ENCODE measurements around the gene GRM5.

GRM5 gene

DNA sequence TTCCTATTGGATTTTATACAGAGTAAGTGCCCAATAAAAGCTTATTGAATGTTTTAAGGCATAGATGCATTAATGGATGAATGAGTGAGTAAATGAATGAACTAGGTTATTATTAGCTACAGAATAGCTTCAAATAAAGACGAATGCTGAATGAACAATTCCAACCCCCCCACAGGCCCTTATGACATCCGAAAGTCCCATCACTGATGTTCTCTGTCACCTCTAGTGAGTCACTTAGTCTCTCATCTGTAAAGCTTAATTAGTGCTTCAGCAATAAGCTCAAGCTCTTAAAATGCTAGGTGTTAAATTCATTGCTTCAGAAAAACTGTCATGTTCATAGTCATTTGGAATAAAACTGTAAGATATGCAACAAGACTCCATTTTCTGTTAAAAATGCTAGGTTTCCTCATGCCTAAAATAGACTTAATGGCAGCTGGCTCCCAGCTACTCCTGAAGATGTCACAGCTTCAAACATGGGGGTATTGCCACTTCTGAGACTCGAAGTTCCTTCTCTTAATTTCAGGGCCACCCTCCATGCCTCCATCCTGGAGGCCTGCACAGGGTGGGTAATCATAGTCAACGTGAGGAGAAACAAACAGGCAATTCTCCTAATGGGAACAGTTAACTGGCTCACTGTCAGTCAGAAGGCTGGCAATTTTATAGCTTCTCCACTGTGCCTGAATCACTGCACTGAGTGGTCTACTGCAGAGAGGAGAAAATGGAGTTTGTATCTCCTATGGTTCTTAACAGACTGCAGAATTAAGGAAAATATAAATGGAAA is 373.3 kb downstream of the GRM5 start:
- DNase-seq: no peak

DNA sequence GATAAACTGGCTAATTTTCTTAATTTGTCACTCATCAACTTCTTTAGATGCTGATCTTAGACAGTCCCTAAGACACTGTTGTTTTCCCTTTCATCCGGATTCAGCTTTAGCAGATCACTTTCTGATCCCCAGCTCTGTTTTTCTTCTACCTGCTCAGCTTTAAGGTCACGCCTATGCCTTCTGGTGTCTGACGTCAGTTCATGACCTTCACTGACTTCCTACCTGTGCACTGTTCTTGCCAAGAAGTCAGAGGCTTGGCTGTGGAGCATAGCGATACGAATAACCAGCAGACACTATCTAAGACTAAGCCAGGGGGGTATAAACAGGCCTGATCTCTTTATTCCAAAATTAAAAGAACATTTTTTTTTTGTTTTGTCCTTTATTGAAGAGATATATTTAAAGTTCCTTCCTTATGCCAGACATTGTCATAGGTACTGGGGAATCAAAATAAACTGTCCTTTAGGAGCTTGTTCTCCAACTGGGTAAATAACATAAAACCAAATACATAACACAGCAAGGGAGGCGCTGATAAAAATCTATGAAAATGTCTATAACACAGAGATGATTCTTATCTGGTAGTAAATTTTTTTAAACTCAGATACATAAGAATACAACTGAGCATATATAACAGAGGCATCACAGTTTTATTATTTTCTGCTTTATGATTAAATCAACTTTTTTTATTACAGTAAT is 376.1 kb downstream of the GRM5 start:
- DNase-seq: no peak

DNA sequence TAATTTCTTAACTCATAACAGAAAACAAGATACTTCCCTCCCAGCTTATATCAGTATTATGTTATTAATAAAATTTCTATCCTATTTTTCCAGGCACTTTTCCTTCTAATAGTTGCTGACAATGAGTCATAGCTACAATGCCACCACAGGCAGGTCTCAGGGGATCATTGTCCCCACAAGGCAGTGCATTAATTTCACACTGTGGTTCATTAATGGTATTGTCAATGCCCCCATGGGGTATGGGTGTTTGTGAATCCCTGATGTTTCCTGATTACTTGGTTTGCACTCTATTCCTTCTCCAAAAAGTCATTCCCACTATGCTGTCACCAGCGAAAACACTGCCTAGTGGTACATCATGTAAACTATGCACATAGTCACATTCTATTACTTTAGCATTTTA is 382.8 kb downstream of the GRM5 start:
- DNase-seq: no peak

DNA sequence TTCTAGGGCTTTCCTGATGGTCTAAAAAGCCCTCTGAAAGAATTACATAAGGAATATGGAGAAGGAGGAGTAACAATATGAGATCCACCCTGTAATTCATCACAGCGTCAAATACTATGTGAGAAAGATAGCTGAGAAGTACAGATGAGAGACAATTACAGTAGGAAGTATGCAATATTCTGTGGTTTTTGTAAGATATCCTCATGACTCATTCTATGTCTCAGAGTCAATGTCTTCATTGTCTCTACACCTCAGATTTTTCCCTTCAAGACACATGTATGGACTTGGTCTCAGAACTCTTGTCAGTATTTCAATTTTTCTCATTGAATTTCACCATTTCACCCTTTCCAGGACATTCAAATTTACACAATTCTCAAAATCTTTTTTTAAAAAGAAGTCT is 385.0 kb downstream of the GRM5 start:
- DNase-seq: peak; percentile 22

DNA sequence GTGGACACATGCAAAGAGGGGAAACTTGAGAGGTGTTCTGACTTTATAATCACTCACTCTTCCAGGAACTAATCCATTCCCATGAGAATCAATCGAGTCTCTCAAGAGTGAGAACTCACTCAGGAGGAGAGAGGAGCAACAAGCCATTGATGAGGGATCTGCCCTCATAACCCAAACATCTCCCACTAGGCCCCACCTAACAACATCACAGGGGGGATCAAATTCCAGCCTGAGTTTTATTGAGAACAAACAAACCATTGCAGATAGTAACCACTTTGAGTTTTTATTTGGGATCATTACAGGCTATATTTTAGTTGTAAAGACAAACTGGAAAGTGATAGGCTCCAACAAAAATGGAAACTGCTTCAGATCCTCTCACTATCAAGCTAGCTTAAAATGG is 399.4 kb downstream of the GRM5 start:
- DNase-seq: no peak

DNA sequence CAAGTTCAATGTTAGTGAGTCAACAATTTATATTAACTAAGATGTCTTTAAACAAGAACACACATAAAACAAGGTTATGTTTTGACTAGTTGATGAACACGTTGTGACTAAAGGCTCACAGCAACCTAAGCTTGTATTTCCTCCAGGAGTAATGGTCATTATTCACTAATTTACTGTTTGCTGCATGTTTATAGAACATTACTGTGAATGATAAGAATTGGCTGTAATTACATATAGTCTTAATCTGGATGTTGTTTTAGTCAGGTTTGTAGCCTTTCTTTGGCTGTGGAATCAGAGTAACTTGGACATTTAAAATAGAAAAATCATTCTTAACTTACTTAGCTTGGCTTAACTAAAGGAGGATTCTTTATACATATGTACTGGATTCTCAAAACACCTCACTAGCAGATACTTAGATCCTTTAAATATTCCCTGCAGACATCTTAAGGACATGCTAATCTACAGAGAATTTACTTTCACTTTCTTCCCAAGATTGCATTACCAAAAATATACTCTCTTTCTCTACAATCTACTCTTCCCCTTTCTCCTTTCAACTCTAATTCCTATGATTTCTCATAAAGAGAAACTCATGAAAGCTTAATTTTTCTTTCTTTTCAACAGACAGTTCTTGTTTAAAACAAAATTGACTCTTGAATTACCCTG is 408.6 kb downstream of the GRM5 start:
- no peak for DNase-seq

DNA sequence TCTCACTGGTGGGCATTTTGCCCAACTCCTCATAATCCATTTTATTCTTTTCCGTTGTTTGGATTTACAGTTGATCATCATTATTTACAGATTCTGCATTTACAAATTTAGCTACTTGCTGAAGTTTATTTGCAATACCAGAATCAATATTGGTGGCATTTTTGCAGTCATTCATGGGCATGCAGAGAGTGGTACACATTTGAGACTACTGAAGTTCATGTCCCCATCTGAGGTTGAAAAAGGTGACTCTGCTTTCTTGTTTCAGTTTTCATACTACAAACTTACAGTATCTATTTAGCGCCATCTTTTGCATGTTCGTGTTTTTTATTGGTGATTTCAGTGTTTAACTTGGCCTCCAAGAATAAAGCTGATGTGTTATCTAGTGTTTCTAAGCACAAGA is 409.5 kb downstream of the GRM5 start:
- no peak for DNase-seq

DNA sequence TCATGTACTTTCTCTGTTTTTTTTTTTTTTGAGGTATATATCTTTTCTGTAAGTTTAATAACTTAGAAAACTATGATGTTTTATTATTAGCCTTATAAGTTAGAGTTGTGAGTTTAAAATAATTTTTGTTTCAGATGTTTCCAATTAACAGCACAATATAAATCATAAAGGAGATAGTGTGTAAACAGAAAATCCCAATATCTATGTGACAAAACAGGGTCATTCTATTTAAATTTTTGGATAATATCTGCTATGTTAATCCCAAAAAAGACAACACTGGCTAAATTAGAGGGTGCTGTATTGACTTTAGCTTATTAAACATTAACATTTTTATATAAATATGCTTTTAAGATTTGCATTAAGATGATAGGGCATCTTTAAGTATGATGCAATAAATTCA is 410.1 kb downstream of the GRM5 start:
- DNase-seq: no peak

DNA sequence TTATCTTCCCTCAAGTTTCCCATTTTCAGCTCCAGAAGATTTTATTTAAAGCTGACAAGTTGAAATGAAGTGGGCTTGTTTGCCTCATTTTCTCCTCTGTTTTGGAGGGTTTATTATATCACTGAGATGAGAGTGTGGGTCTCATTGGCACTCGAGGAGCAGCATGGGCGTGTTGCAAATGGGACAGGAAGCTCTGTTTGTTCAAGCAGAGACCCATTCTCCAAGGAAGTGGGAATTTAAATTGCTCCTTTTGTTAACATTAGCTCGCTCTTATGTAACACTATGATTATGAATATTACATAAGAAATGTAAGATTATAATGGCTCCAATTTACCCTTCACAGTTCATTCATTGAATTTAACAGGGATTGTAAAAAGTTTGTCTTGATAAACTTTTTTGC is 410.6 kb downstream of the GRM5 start:
- DNase-seq: no peak

DNA sequence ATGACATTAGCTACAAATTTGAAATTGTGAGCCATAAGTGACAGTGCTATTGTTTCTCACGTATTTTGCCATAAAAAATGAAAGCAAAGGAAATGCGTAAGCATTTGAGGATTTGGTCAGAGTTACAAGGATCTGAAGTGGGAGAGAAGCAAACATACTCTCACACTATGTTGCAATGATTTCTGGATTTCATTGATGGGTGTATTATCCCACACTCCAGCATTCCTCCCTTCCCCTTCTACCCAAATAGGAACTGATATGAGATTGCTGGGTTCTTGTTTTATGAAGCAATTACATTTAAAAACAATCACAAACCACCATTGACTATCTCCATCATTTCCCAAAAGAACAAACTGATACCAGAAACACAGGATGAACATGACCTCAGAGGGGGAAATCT is 414.2 kb downstream of the GRM5 start:
- DNase-seq: no peak

DNA sequence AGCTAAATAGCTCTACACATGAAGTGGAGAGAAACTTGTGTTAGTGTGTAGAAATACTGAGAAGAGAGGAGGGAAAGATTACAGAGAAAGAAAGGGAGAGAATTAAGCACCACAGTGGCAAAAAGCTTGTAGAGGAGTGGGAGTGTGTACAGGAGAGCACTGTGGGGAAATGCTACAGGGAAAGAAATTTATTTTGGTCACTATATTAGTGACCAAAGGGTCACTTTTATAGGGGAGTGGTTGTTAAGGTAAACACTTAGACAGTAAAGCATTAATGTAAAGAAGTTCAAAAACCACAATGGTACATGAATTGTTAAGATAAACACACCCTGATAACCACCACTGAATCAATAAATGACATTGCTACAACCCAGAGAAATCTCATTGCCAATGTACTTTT is 421.1 kb downstream of the GRM5 start:
- DNase-seq: no peak

DNA sequence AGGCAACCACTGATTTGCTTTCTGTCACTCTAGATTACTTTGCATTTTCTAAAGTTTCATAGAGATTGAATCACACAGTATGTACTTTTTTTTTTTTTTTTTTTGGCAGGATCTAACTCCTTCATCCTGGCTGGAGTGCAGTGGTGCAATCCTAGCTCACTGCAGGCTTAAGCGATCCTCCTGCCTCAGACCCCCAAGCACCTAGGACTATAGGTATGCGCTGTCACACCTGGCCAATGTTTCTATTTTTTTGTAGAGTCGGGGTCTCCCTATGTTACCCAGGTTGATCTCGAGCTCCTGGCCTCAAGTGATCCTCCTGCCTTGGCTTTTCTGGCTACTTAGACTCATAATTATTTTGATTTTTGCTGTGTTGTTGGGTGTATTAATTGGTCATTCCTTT is 433.6 kb downstream of the GRM5 start:
- DNase-seq: no peak

DNA sequence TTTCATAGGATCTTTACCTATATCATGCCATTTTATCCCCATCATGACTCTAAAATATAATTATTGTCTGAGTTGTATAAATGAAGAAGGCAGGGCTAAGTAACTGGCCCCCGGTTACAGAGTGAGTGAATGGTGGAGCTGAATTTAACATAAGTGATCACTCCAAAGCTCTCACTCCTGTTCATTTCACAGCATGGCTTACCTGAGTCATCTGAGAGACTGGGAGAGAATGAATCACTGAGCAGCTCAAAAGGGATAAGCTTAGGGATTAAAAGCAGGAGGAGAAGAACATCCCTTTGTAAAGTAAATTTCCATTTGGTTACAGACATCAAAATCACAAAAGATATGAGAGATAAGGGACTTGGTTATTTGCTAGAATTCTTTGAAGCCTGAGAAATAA is 434.3 kb downstream of the GRM5 start:
- peak; percentile 23 for DNase-seq

DNA sequence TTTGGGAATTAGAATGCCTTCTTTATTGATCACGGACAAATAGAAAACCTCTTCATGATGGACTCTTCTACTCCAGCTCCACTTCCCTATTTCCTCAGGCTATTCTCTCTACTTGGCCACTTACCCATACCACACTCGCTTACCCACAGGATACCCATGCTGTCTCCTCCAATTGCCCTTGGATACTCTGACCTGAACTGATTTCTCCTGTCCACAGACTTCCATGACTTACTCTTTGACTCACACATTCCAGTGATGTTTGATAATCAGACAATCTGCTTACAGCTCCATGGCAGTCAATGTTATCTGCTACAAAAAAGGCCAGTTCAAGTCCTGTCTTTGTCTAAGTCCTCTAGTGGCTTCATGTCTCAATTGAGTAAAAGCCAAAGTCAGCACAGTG is 436.3 kb downstream of the GRM5 start:
- DNase-seq: no peak

DNA sequence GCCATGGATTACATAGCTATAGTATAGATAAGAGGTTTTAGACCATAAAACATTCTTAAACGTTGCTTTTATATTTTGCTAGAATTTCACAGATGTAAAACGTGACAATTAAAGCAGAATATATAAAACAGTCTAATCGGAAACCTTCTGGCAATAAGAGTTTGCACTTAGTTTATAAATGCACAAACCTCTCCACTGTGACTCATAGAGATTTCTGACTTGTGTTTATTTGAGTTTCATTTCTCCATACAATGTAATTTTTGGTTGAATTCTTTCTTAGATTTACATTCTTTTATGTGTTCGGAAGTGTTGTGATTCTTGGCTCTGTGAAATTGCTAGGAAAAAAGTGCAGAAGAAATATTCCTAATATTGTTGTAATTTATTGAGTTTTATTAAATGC is 439.6 kb downstream of the GRM5 start:
- no peak for DNase-seq

DNA sequence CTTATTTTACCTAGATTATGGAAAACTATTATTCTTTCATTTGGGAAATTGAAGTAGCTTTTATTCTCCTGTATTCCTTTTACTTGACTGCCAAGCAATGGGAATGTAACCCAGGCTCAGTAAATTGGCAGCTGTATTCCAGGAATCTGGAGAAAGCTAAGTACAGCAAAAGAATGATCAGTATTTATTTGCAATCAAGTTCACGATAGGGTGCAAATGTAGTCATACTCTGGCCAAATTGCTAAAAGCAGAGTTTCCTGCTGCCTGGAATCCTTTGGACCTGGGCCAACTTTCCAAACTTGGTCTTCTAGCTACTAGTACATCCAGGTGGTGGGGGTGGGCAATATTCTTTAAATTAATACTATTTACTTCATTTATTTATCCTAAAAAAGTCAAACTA is 442.3 kb downstream of the GRM5 start:
- DNase-seq: peak; percentile 57

DNA sequence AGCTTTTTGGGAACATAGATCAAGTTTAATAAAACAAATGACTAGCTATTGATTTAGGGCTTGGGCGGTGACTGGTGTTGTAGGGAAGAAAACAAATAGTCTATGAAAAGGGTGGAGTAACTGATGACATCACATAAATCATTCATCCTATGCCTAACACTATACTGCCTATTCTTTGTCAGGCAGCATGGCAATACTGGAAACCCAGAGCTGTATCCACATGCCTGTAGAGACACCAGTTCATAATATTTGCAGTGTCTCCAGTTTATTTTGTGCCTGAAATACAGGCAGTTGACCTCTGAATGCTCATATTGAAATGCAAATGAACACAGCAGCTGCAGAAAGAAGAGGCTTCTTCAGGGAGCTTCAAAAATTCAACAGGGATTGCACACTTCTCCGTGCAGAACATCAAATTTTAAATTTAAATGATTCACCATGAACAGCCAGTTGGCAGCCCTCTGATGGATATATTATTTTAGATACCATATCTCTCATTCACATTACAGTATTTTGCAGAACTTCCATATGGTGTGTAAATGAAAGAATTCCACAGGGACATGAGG is 445.1 kb downstream of the GRM5 start:
- DNase-seq: no peak

DNA sequence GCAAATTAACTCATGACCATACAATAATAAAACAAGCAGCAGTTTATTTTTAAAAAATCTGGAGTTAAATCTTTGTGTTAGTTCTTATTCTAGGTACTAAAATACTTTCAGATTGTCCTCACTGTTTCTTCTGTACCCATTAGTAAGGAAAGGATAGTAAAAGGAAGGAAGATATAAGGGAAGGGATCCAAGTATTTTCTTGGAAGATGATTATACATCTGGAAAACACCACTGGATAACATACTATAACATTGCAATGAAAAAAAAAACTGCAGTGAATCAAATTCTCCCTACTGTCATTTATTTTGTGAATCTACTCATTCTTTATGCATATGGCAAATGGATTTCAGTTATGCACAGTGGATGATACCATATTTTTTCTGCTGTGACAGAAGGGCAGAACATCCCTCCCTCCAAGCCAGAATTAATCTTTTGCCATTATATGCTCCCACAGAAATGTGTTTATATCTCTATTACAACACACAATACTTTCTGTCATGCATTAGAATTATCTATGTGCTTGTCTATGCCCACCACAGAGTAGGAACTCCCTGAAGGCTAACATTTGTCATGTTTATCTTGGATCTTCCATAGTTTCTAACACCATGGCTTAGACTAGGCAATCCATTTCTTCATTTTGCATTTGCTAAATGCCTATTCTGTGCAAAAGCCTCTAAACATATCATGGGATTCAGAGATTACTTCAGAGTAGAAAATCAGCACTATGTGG is 446.0 kb downstream of the GRM5 start:
- no peak for DNase-seq

DNA sequence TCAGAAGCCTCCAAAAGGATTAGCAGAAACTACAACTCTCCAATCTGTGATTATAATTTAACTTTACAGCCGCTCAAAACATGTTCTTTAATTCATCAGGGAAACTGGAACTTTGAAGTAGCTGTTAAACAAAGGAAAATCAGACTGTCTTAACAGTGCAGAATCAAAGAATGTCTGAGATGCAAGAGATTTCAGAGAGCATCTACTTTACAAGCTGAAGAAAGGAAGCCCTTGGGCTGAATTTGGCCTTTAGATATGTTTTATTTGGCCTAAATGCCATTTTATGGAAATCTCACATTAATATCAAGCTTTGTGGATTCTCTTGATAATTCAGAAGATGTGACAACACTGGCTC is 446.7 kb downstream of the GRM5 start:
- DNase-seq: no peak

DNA sequence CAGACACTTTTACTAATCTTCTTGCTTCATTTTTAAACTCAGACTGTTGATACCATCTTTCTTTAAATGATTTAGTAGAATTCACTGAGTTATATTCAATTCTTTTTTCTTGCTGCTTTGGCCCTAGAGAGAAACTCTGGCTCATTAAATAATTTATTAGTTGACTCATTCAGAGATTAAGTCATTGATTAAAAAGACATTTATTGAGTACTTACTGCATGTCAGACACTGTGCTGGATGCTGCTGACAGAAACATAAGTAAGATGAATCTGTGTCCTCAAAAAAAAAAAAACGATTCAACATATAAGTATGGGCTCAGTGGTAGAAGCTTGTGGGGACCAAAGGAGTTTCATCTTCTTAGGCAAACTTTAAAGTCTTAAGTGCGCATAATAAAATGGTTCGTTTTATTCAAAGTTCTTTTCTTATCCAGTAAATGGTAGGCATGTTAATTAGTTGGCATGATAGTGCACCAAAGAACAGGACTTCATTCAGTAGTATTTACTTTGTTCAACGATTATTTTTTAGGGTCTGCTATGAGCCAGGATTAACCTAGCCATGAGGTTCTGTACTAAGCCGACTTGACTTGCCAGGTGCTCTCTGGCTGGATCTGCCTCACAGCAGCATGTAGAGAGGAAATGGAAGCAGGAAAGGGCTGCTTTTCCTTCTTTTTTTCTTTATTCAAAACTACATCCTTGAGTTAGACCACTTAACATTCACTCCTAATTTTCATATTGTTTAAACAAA is 447.3 kb downstream of the GRM5 start:
- peak; percentile 9 for DNase-seq

DNA sequence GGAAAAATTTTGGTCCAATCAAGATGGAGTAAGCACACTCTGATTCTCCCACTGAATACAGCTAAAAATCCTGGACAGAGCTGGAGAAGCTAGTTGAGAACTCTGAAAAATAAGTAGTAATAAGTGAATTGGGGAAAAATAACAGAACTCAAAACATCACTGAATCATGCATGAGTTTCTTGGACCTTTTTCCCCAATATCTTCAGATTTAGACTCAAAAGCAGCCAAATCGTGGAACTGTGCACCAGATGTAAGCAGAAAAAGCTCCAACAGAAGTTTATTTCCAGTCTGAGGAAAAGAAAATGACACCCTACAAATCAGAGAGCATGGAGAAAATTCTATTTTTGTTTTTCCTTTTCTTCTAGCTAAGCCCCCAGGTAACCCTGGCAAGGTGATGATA is 448.6 kb downstream of the GRM5 start:
- DNase-seq: no peak

DNA sequence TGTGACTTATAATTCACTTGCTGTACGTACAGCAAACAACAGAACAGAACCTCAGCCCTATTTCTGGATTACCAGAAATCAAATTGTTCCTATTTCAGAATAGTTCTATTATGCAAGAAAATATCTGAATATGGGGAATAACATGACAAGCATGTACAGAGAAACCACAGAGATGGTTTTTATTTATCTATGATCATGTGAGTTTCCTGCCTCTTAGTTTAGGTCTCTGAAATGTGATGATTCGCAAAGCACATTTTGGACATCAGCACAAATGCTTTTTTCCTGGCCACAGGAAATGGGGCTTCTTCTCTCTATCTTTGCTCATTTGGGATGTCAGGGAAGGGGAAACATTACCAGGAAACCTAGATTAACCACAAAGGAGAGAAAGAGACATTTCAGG is 461.5 kb downstream of the GRM5 start:
- peak; percentile 82 for DNase-seq

All from fibroblast of skin of right quadriceps (primary cell).